H4 (cell line): ENCODE measurements around the gene MTCH2. TPM values are rescaled to one million over a fixed set of nuclear protein-coding genes. Genes with fewer than 3 reads are reported as not detected.

Experiments
- total RNA-seq: library from RNA; depleted of rRNA; stranded (reverse); fragments of >200 nt; shearing (Covaris generic); gene quantifications from 2 replicates; pipeline ENCODE4 v1.2.3, GENCODE V29; 2014; rRNA removed

MTCH2 gene
- total RNA-seq, 1 experiment from 2014 or later = 177 TPM

Other genes with a start within 250 kb of the MTCH2 start
- gene SLC39A13, start 234.0 kb downstream of the MTCH2 start, total RNA-seq = 8.5 and 9.1 TPM in 2 replicates
- 195 and 221 TPM in 2 replicates for gene PSMC3, start 216.1 kb downstream of the MTCH2 start, total RNA-seq
- not detected in 2 replicates for gene RAPSN, start 193.4 kb downstream of the MTCH2 start, total RNA-seq
- gene CELF1, start 89.4 kb downstream of the MTCH2 start, total RNA-seq = 52.1 and 58.8 TPM in 2 replicates
- gene PTPMT1, start 77.0 kb downstream of the MTCH2 start, total RNA-seq = 108 and 137 TPM in 2 replicates
- gene KBTBD4, start 63.6 kb downstream of the MTCH2 start, total RNA-seq = 30.8 and 35.5 TPM in 2 replicates
- 94.6 and 122 TPM in 2 replicates for gene NDUFS3, start 63.5 kb downstream of the MTCH2 start, total RNA-seq
- not detected in 2 replicates for gene FAM180B, start 55.9 kb downstream of the MTCH2 start, total RNA-seq
- gene C1QTNF4, start 48.1 kb downstream of the MTCH2 start, total RNA-seq = not detected in 2 replicates
- gene AGBL2, start 72.8 kb upstream of the MTCH2 start, total RNA-seq = 0.12 TPM in 2 replicates
- 13.1 and 17.6 TPM in 2 replicates for gene FNBP4, start 124.8 kb upstream of the MTCH2 start, total RNA-seq
- gene NUP160, start 205.8 kb upstream of the MTCH2 start, total RNA-seq = 32.9 and 33.1 TPM in 2 replicates